ENCODE measurements around the gene PCDHGB6. TPM values are rescaled to one million over a fixed set of nuclear protein-coding genes. Genes with fewer than 3 reads are reported as not detected.
A peak's percentile ranks its signal among the peaks of the same experiment; 100 is the strongest.
"Not testable (repeated sequence)": the region's sequence is repeated elsewhere in the genome, so short reads cannot be mapped to it uniquely, and the experiment has no call there.

Gene PCDHGB6
- 0.21 and 0.30 TPM in 2 replicates for polyA plus RNA-seq (2011; rRNA removed)
- 0.07 and 0.17 TPM in 2 replicates for polyA plus RNA-seq (2012; cell fraction: cytosol; rRNA removed)
- 1.1 and 1.2 TPM in 2 replicates for polyA plus RNA-seq (2012; cell fraction: nucleus; rRNA removed)
- 0.08 to 0.09 TPM (median 0.09 TPM) in 3 replicates for polyA plus RNA-seq (2017; fragmentation: RNase III; extraction: RNeasy Plus Mini Kit Qiagen cat#74134 plus additional on column Dnase treatment)
- 0.79 and 1.2 TPM in 2 replicates for polyA minus RNA-seq (2011; rRNA and poly(A)+ RNA removed)

GRCh38 chr5:141407790-141408505, at the start of gene PCDHGB6:
Gene PCDHGB6, plus strand, starts transcription at chr5:141408021. Its CDS starts 182 bp downstream, at chr5:141408203.
- H3K4me3 ChIP-seq, POLR2A ChIA-PET, H3K27ac ChIP-seq, H3K4me1 ChIP-seq, FAIRE-seq, H3K4me2 ChIP-seq: not testable (repeated sequence)
- DNase-seq (ENCODE audit: low read depth in 1 of 2, low spot score in 1 of 2) (peak in 1 of 2 experiments; percentile 13), ATAC-seq (peak in 1 of 2 experiments; percentile 80; a peak in 3 of 6 replicates)
- peak in 1 of 2 experiments; percentile 27; a peak in 2 of 5 replicates for TF ChIP-seq RAD21 (conservative IDR thresholded peaks at IDR 0.05 in 1 of 2, IDR thresholded peaks at IDR 0.05 in 1 of 2)
- WGBS (ENCODE audit: missing lambda C conversion rate): 61% methylated on average over 35 of the region's 51 CpGs
- H3K9me3 ChIP-seq: peaks cover 60% of the 10 kb centered on the region
- CTCF ChIA-PET: interaction anchor here (1.3 to 1.5 kb wide), 3 partner anchors 9 to 156 kb away, joined by 4 to 5 read pairs (median 4); partner anchors contain the start of gene PCDHGA11

GRCh38 chr5:141359790-141360426, 47.9 kb upstream of the PCDHGB6 start, which contains the start of gene PCDHGB2:
Gene PCDHGB2, plus strand, starts transcription at chr5:141359994. Its CDS starts 142 bp downstream, at chr5:141360136.
- no peak within 1 kb of the TSS for H3K4me2 ChIP-seq
- POLR2A ChIA-PET: no interaction called here
- TF ChIP-seq ATOH8 (CRISPR knock-in tag; IDR thresholded peaks at IDR 0.05; ENCODE audit: low read depth) (no peak), RAD21 (conservative IDR thresholded peaks at IDR 0.05 in 1 of 2, IDR thresholded peaks at IDR 0.05 in 1 of 2) (peak in 1 of 2 experiments; percentile 14; a peak in 1 of 5 replicates)
- 67% methylated on average over 24 of the region's 24 CpGs for WGBS (ENCODE audit: missing lambda C conversion rate)
- DNase-seq (ENCODE audit: low read depth in 1 of 2, low spot score in 1 of 2): no peak
- H3K4me1 ChIP-seq: no peaks in the 10 kb centered on the region
- no peak for FAIRE-seq
- CTCF ChIA-PET: interaction anchor here (0.9 to 1.3 kb wide), 2 partner anchors 10 to 204 kb away, joined by 4 to 5 read pairs; partner anchors contain the start of gene PCDHGB1
- H3K4me3 ChIP-seq: no peak within 1 kb of the TSS
- no peak within 1 kb of the TSS for H3K27ac ChIP-seq
- no peak for ATAC-seq
- H3K9me3 ChIP-seq: peaks cover 65% of the 10 kb centered on the region

- Histone ChIP-seq H3K4me2 (no peak overlapping the region), H3K4me1 (no peaks in the 10 kb centered on the region), H3K4me3 (no peak overlapping the region), H3K9me3 (peaks cover 69% of the 10 kb centered on the region), H3K27ac (no peak overlapping the region)
- FAIRE-seq (no peak), ATAC-seq (no peak), DNase-seq (ENCODE audit: low read depth in 1 of 2, low spot score in 1 of 2) (no peak)
- CTCF ChIA-PET: interaction anchor here (1.3 kb wide), 1 partner anchor 10 kb away, joined by 4 read pairs; the partner anchor contains the start of gene PCDHGB1
- no peak for TF ChIP-seq POLR2AphosphoS2 (conservative IDR thresholded peaks at IDR 0.05; ENCODE audit: low read length)
- TF ChIP-seq HOXB13 (CRISPR knock-in tag; IDR thresholded peaks at IDR 0.05; ENCODE audit: low read depth): no peak
- no peak for TF ChIP-seq RNF2 (IDR thresholded peaks at IDR 0.05; ENCODE audit: borderline replicate concordance, low read depth)
- POLR2A ChIA-PET: no interaction called here
- 53% methylated on average over 15 of the region's 15 CpGs for WGBS (ENCODE audit: missing lambda C conversion rate)
Observed at GRCh38 chr5:141360685-141361084, 47.1 kb upstream of the PCDHGB6 start.

GRCh38 chr5:141362719-141363118, 45.1 kb upstream of the PCDHGB6 start:
- peaks cover 66% of the 10 kb centered on the region for H3K9me3 ChIP-seq
- CTCF ChIA-PET: interaction anchor here (1.1 to 1.2 kb wide), 2 partner anchors 15 to 201 kb away, joined by 3 read pairs; no protein-coding TSS in a partner anchor
- no peak for ATAC-seq
- POLR2A ChIA-PET: no interaction called here
- no peaks in the 10 kb centered on the region for H3K4me1 ChIP-seq
- DNase-seq (ENCODE audit: low read depth in 1 of 2, low spot score in 1 of 2): no peak
- no peak for FAIRE-seq
- no peak overlapping the region for H3K4me3 ChIP-seq
- H3K4me2 ChIP-seq: no peak overlapping the region
- no peak overlapping the region for H3K27ac ChIP-seq
- TF ChIP-seq HDAC2 (IDR thresholded peaks at IDR 0.05): no peak
- TF ChIP-seq RAD21 (conservative IDR thresholded peaks at IDR 0.05 in 1 of 2, IDR thresholded peaks at IDR 0.05 in 1 of 2): no peak
- no peak for TF ChIP-seq EHMT2 (IDR thresholded peaks at IDR 0.05; ENCODE audit: low read depth)
- TF ChIP-seq ELK1 (IDR thresholded peaks at IDR 0.05; ENCODE audit: low read depth, low read length): no peak
- no peak for TF ChIP-seq HOXB13 (CRISPR knock-in tag; IDR thresholded peaks at IDR 0.05; ENCODE audit: low read depth)
- TF ChIP-seq PHF8 (IDR thresholded peaks at IDR 0.05; ENCODE audit: borderline replicate concordance, low read depth): no peak
- no peak for TF ChIP-seq ZFP36 (IDR thresholded peaks at IDR 0.05; ENCODE audit: borderline replicate concordance, partially characterized antibody)
- TF ChIP-seq RCOR1 (IDR thresholded peaks at IDR 0.05; ENCODE audit: low read depth, low read length): no peak
- TF ChIP-seq SMC3 (IDR thresholded peaks at IDR 0.05): no peak
- no peak for TF ChIP-seq NR3C1 (IDR thresholded peaks at IDR 0.05)
- no peak for TF ChIP-seq ZSCAN20 (CRISPR knock-in tag; IDR thresholded peaks at IDR 0.05)
- TF ChIP-seq MYC (IDR thresholded peaks at IDR 0.05; ENCODE audit: borderline replicate concordance, low read length): no peak
- TF ChIP-seq REST (IDR thresholded peaks at IDR 0.05): no peak
- no peak for TF ChIP-seq FOSL2 (IDR thresholded peaks at IDR 0.05)
- no peak for TF ChIP-seq FOSL2 (CRISPR knock-in tag; IDR thresholded peaks at IDR 0.05)
- no peak for TF ChIP-seq JUN (IDR thresholded peaks at IDR 0.05)

Measured in A549 (cell line).